ENCODE data around the gene LARGE2.

DNA sequence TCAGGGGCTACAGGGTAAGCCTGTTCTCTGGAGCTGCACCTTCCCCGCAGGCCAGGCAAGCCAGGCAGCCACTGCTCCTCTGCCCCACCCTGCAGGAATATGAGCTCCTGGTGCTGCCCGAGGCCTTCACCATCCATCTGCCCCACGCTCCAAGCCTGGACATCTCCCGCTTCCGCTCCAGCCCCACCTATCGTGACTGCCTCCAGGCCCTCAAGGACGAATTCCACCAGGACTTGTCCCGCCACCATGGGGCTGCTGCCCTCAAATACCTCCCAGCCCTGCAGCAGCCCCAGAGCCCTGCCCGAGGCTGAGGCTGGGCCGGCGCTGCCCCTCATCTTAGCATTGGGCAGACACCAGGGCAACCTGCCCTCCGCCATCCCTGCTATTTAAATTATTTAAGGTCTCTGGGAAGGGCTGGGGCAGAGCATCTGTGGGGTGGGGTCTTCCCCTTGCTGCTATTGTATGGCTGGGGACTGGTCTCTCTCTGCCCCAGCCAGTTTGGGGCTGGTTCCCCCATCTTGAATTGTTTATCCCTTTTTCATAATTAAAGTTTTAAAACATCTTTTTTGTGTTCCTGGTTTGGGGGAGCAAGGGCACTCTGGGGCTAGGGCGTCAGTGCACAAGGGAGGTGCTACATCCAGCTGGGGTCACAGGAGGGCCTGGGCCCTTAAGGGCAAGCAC, 6.2 kb downstream of the LARGE2 start:
- TF ChIP-seq, protein P1, sequence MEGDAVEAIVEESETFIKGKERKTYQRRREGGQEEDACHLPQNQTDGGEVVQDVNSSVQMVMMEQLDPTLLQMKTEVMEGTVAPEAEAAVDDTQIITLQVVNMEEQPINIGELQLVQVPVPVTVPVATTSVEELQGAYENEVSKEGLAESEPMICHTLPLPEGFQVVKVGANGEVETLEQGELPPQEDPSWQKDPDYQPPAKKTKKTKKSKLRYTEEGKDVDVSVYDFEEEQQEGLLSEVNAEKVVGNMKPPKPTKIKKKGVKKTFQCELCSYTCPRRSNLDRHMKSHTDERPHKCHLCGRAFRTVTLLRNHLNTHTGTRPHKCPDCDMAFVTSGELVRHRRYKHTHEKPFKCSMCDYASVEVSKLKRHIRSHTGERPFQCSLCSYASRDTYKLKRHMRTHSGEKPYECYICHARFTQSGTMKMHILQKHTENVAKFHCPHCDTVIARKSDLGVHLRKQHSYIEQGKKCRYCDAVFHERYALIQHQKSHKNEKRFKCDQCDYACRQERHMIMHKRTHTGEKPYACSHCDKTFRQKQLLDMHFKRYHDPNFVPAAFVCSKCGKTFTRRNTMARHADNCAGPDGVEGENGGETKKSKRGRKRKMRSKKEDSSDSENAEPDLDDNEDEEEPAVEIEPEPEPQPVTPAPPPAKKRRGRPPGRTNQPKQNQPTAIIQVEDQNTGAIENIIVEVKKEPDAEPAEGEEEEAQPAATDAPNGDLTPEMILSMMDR (IDR thresholded peaks at IDR 0.05; ENCODE audit: insufficient read depth, low read depth, low read length): no peak
- no peak for TF ChIP-seq EZH2 (IDR thresholded peaks at IDR 0.05; ENCODE audit: insufficient read depth, low read length)

Data from astrocyte (in vitro differentiated cells and primary cell).